GM23248 (cell line): ENCODE results near the gene CNKSR3.

ENCODE experiments used
- EZH2 ChIP-seq: fragments of 200-600 bp; sonication (generic); IDR thresholded peaks from 2 replicates; pipeline ENCODE4 v1.6.1; 2018; ENCODE audit warnings: antibody characterized with exemption, mild to moderate bottlenecking; ENCODE audit not compliant: insufficient read depth, poor library complexity, severe bottlenecking
- EZH2phosphoT487 ChIP-seq: fragments of 200-600 bp; sonication (generic); IDR thresholded peaks from 2 replicates; pipeline ENCODE4 v1.6.1; 2018; ENCODE audit warnings: antibody characterized with exemption, moderate library complexity, mild to moderate bottlenecking, low read depth; ENCODE audit not compliant: insufficient read depth

GRCh38 chr6:154360476-154360875 lies 150.0 kb downstream of the CNKSR3 start:
- TF ChIP-seq EZH2phosphoT487: no peak
- no peak for TF ChIP-seq EZH2
